CD4-positive, alpha-beta T cell (primary cell): ENCODE data around the gene WWOX. TPM values are rescaled to one million over a fixed set of nuclear protein-coding genes. Genes with fewer than 3 reads are reported as not detected.

ENCODE experiments used
- ATAC-seq: fragments of 200-7000 bp; cut with Tn5 transposase; one replicate; pipeline ENCODE4 v1.10.0; 2022; ENCODE audit warnings: mild to moderate bottlenecking; ENCODE audit not compliant: poor library complexity
- CTCF ChIA-PET: fragments of 350-600 bp; sonication (Branson Sonifier 250); formaldehyde crosslinking; loops from one replicate; lab custom pipeline; 2021; ENCODE audit warnings: antibody characterized with exemption, inconsistent platforms; lab: Charles Lee
- POLR2A ChIA-PET: fragments of 350-600 bp; sonication (Branson Sonifier 250); formaldehyde crosslinking; loops from one replicate; lab custom pipeline; 2021; ENCODE audit warnings: antibody characterized with exemption, inconsistent platforms; lab: Charles Lee
- DNase-seq, 14 experiments: peaks; one replicate each; pipeline ENCODE4 v3.0.0-alpha.2; 2013 to 2020; ENCODE audit warnings: mixed read lengths in 2 of 14
- H3K27ac ChIP-seq, 2 donors: one replicate each; pipeline versions ENCODE4 v1.5.1 to v1.7.0; 2013; ENCODE audit warnings: low read length in 2 of 2, low read depth in 1 of 2, mild to moderate bottlenecking in 1 of 2
- H3K27me3 ChIP-seq, 2 experiments: 1 replicate in 1 of 2; 2 replicates in 1 of 2; pipeline versions ENCODE4 v1.6.1 to v1.7.0; 2013; ENCODE audit warnings: low read length in 2 of 2, control low read depth in 1 of 2, mild to moderate bottlenecking in 1 of 2, moderate library complexity in 1 of 2; ENCODE audit not compliant: insufficient read depth in 2 of 2, control insufficient read depth in 1 of 2
- H3K36me3 ChIP-seq: one replicate; pipeline ENCODE4 v1.6.1; 2013; ENCODE audit warnings: low read length, control low read depth; ENCODE audit not compliant: insufficient read depth
- H3K4me1 ChIP-seq: one replicate; pipeline ENCODE4 v1.6.1; 2013; ENCODE audit warnings: low read length, control low read depth; ENCODE audit not compliant: insufficient read depth
- H3K4me3 ChIP-seq: one replicate; pipeline ENCODE4 v1.5.1; 2013; ENCODE audit warnings: mild to moderate bottlenecking, low read length, moderate library complexity
- H3K9me3 ChIP-seq, 2 experiments: 1 replicate in 1 of 2; 2 replicates in 1 of 2; pipeline versions ENCODE4 v1.6.1 to v1.7.0; 2013; ENCODE audit warnings: low read length in 2 of 2, mild to moderate bottlenecking in 2 of 2, control low read depth in 1 of 2, moderate library complexity in 1 of 2; ENCODE audit not compliant: control insufficient read depth in 1 of 2, insufficient read depth in 1 of 2
- H3K27ac Mint-ChIP-seq: one replicate; pipeline ENCODE4 v1.8.0; 2020; ENCODE audit warnings: mixed read lengths
- H3K27me3 Mint-ChIP-seq: one replicate; pipeline ENCODE4 v1.8.0; 2021; ENCODE audit warnings: mixed read lengths
- H3K36me3 Mint-ChIP-seq: one replicate; pipeline ENCODE4 v1.8.0; 2021; ENCODE audit warnings: low read depth, mixed read lengths
- H3K4me1 Mint-ChIP-seq: one replicate; pipeline ENCODE4 v1.8.0; 2021; ENCODE audit warnings: low read depth, mixed read lengths
- H3K4me3 Mint-ChIP-seq: one replicate; pipeline ENCODE4 v1.8.0; 2020; ENCODE audit warnings: mild to moderate bottlenecking, mixed read lengths
- H3K9me3 Mint-ChIP-seq: one replicate; pipeline ENCODE4 v1.8.0; 2020; ENCODE audit warnings: mixed read lengths
- intact Hi-C, 2 experiments: fragments of 100-400 bp; cut with DNase I in 1 of 2; cut with micrococcal nuclease in 1 of 2; formaldehyde crosslinking; loops; one replicate each; pipeline versions ENCODE4 v1.15.1 to v1.9.0; 2023 to 2025; cut with DNase I, micrococcal nuclease
- total RNA-seq, 174 experiments: library from RNA in 2 of 174; stranded (reverse) in 2 of 174; gene quantifications; one replicate each; pipeline ENCODE4 v1.2.3 and lab custom pipeline; 2021 to 2026
- TF ChIP-seq, protein P1 (sequence below): fragments of 200-600 bp; IDR thresholded peaks from one replicate; pipeline ENCODE4 v1.8.0; 2022; ENCODE audit warnings: antibody characterized with exemption, mild to moderate bottlenecking

WWOX gene
- total RNA-seq, 2 experiments from 2014 or later = 19.3 to 21.7 TPM

DNA sequence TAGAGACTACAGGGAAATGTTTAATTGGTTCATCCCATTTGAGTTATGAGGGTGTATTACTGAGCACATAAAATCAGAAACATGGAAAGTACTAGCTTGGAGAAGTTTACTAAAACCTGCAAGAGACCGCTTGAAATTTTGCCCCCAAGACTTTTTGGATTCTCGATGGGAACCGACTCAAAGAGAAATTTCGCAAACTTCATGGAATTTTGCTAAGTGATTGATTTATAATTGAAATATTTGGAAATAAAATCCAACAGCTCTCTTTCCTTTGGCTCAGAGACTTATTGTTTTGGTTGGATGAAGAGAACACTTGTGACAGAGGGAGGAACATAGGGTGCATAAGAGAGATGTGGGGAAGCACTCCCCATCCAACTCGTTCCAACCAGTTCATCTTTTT lies 574.4 kb downstream of the WWOX start:
- intact Hi-C loops = no loop called here
- Histone ChIP-seq H3K36me3 (no peaks in the 10 kb centered on the region), H3K4me1 (no peaks in the 10 kb centered on the region), H3K9me3 (no peaks in the 10 kb centered on the region), H3K27me3 (no peaks in the 10 kb centered on the region), H3K4me3 (no peak overlapping the region), H3K27ac (no peak overlapping the region)
- Mint-ChIP-seq H3K4me1 (no peaks in the 10 kb centered on the region), H3K4me3 (no peak overlapping the region), H3K9me3 (no peaks in the 10 kb centered on the region), H3K27ac (no peak overlapping the region), H3K27me3 (no peaks in the 10 kb centered on the region), H3K36me3 (no peaks in the 10 kb centered on the region)
- ChIA-PET POLR2A (interaction anchor here (0.6 kb wide), 1 partner anchor 637 kb away, joined by 4 read pairs; no protein-coding TSS in a partner anchor), CTCF (no interaction called here)
- no peak for ATAC-seq
- TF ChIP-seq, protein P1, sequence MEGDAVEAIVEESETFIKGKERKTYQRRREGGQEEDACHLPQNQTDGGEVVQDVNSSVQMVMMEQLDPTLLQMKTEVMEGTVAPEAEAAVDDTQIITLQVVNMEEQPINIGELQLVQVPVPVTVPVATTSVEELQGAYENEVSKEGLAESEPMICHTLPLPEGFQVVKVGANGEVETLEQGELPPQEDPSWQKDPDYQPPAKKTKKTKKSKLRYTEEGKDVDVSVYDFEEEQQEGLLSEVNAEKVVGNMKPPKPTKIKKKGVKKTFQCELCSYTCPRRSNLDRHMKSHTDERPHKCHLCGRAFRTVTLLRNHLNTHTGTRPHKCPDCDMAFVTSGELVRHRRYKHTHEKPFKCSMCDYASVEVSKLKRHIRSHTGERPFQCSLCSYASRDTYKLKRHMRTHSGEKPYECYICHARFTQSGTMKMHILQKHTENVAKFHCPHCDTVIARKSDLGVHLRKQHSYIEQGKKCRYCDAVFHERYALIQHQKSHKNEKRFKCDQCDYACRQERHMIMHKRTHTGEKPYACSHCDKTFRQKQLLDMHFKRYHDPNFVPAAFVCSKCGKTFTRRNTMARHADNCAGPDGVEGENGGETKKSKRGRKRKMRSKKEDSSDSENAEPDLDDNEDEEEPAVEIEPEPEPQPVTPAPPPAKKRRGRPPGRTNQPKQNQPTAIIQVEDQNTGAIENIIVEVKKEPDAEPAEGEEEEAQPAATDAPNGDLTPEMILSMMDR = no peak
- no peak for DNase-seq

DNA sequence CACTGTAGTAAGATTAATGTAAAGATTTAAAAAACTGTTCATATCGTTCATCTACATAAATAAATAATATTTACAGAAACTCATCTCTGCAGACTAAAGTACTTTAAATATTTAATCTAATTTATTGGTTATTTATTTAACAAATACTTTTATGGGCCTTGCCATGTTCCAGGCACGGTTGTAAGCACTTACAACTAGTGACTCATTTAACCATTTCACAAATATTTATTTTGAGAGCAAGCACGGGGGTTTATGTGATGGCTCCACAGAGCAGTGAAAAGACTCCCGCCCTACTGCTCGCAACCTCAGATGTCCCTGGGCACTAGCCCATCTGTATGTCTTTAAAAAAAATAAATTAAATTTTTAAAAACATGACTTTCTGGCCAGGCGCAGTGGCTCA lies 575.9 kb downstream of the WWOX start:
- POLR2A ChIA-PET = no interaction called here
- no peaks in the 10 kb centered on the region for H3K36me3 ChIP-seq
- no peaks in the 10 kb centered on the region for H3K4me1 ChIP-seq
- intact Hi-C loops = no loop called here
- H3K4me3 ChIP-seq = no peak overlapping the region
- H3K9me3 ChIP-seq = no peaks in the 10 kb centered on the region
- no peak overlapping the region for H3K27ac Mint-ChIP-seq
- no peak for ATAC-seq
- H3K27me3 Mint-ChIP-seq = no peaks in the 10 kb centered on the region
- no peaks in the 10 kb centered on the region for H3K9me3 Mint-ChIP-seq
- H3K4me3 Mint-ChIP-seq = no peak overlapping the region
- H3K36me3 Mint-ChIP-seq = no peaks in the 10 kb centered on the region
- TF ChIP-seq, protein P1 = no peak
- CTCF ChIA-PET = no interaction called here
- H3K4me1 Mint-ChIP-seq = no peaks in the 10 kb centered on the region
- H3K27ac ChIP-seq = no peak overlapping the region
- DNase-seq = no peak
- H3K27me3 ChIP-seq = no peaks in the 10 kb centered on the region

GRCh38 chr16:78675951-78676792 lies 576.7 kb downstream of the WWOX start:
- Mint-ChIP-seq H3K9me3 (no peaks in the 10 kb centered on the region), H3K27ac (no peak overlapping the region), H3K4me1 (no peaks in the 10 kb centered on the region), H3K4me3 (no peak overlapping the region), H3K36me3 (no peaks in the 10 kb centered on the region), H3K27me3 (no peaks in the 10 kb centered on the region)
- POLR2A ChIA-PET = no interaction called here
- intact Hi-C loops = no loop called here
- DNase-seq = no peak
- Histone ChIP-seq H3K4me3 (no peak overlapping the region), H3K27me3 (no peaks in the 10 kb centered on the region), H3K4me1 (no peaks in the 10 kb centered on the region), H3K27ac (no peak overlapping the region), H3K9me3 (no peaks in the 10 kb centered on the region), H3K36me3 (no peaks in the 10 kb centered on the region)
- CTCF ChIA-PET = no interaction called here
- TF ChIP-seq, protein P1 = no peak
- no peak for ATAC-seq
